Glomerular visceral epithelial cell (primary cell): ENCODE data around the gene NINJ1.
"Not testable (repeated sequence)": the region's sequence is repeated elsewhere in the genome, so short reads cannot be mapped to it uniquely, and the experiment has no call there.

Experiments used
- DNase-seq: peaks from one replicate; pipeline ENCODE4 v3.0.0-alpha.2; 2016; ENCODE audit errors: extremely low spot score

NINJ1 gene

DNA sequence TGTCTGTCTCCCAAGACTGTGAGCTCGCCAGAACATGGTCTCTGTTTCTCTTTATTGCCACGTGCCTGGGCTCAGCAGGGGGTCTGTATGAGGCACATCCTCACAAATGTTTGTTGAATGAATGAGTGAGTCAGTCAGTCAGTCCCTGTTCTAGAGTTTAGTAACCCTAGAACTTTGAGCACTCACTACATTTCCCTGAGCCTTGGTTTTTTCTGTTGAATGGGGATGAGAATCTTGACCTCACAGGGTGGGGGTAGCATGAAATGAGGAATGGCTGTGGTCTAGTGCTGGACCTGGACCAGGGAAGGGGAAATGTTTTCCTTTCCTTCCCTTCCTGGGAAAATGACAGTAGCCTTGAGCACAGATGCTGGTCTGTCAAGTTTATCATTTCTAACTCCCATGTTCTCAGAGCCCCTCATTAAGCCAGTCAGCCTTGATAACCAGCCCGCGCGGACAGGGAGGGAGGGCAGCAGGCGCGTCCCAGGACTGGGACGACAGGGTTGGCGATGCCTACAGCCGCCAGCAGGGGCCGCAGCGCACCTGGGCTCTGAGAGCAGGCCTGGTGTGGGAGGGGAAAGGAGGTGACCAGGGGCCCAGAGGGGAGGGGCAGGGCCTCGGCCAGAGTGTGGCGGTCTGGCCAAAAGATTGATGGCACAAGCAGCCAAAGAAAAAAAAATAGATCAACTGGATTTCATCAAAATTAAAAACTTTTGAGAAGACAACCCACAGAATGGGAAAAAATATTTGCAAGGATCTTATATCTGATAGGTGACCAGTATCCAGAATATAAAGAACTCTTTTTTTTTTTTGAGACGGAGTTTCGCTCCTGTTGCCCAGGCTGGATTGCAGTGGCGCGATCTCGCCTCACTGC lies 25.8 kb upstream of the NINJ1 start:
- peak; percentile 81 for DNase-seq

GRCh38 chr9:93156475-93157008 lies 22.5 kb upstream of the NINJ1 start:
- DNase-seq = no peak

- DNase-seq = no peak
Measured at GRCh38 chr9:93155716-93156474, 21.8 kb upstream of the NINJ1 start.

- DNase-seq = peak; percentile 31
Measured at GRCh38 chr9:93154293-93154903, 20.3 kb upstream of the NINJ1 start.

DNA sequence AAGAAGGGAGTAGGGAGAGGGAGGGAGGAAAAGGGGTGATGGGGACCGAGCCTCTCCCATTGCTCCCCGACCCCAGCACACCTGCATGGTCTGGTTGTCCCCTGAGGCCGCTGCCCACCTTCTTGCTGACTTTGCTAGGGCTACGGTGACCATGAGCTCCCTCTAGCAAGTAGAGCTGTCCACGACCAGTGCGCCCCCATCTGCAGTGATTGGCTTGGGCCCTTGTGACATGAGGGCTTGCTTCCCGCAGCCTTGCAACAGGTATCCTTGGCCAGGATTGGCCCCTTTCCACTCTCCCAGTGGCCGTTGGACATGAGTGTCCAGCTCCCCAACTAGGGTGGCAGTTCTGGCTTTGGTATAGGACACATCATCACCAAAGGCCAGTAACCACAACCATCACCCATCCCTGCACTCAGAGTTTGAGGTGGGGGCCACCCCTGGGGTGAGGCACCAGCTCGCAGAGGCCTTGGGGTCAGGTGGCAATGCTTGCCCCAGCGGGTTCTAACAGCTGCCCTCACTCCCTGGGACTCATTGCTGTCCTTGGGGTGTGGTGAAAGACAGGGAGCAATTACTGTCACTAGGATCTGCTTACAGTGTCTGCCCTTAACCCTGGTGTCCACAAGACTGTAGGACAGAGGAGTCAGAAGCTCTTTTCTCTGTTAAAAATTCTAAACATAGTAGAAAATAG lies 17.2 kb upstream of the NINJ1 start:
- no peak for DNase-seq

DNA sequence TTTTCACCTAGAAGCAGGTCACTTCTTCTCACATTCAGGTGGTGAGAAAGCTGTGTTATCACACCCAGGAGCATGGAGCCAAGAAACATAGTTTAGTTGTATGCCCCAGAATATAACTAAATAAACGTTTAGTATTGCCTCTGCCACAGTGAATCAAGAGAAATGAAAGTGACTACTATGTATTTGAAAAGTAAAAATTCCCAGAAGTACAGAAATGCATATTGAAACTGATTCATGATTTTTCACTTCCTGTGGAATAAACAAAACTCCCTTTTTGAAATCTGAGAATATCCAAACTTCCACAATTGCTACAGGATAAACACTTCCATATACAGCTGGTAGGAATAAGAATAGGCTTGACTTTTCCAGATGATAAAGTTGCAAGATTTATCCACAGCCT lies 15.3 kb upstream of the NINJ1 start:
- DNase-seq = no peak

- DNase-seq = no peak
Measured at GRCh38 chr9:93148721-93149120, 14.7 kb upstream of the NINJ1 start.

DNA sequence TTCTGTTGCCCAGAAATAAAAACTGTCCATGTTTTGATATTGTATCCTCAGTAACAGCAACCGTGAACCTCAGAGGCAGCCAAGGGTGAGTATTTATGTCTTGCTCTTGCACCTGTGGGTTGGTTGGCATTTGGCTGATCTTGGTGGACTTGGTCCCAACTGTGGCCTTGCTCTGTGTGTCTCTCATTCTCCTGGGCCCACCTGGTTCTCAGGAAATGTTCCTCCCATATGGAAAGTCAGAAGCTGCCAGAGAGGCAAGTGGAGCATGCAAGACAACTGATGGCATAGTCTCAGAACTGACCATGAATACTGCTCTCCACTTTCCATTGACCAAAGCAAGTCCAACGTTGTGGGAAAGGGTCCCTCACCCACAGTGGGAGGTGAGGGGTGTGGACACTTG lies 13.6 kb upstream of the NINJ1 start:
- no peak for DNase-seq

GRCh38 chr9:93146696-93147095 lies 12.6 kb upstream of the NINJ1 start:
- not testable (repeated sequence) for DNase-seq

- no peak for DNase-seq
Measured at GRCh38 chr9:93143830-93144530, 9.9 kb upstream of the NINJ1 start.

- no peak for DNase-seq
Measured at GRCh38 chr9:93141771-93142483, 7.9 kb upstream of the NINJ1 start.

GRCh38 chr9:93139365-93140182 lies 5.5 kb upstream of the NINJ1 start:
- DNase-seq = peak; percentile 35

DNA sequence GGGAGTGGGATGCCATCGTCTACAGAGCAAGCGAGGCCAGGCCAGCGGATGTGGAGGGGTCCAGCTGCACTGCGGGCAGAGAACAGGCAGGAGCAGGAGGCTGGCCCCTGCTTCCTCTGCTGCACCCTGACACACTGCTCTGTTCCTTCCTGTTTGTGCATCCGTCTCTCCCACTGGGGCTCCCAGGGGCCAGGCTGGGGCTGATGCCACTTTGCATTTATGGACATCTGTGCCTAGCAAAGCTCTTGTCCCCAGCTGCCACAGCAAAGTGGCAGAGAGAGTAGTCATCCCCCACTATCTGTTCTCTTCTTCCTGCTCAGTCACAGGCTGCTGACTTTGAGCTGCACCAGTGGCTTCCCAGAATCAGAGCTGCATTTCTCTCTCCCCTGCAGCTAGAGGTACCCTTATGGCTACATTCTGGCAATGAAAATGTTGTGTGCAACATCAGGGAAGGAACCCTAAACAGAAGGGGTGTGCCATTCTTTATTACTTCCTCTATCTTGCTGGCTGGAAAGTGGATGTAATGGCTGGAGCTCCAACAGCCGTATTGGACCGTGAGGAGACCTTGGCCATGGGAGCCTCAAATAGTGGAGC lies 4.2 kb upstream of the NINJ1 start:
- DNase-seq = no peak

GRCh38 chr9:93137362-93137761 lies 3.3 kb upstream of the NINJ1 start:
- no peak for DNase-seq

GRCh38 chr9:93136011-93136440 lies 2.0 kb upstream of the NINJ1 start:
- no peak for DNase-seq

- no peak for DNase-seq
Measured at GRCh38 chr9:93134740-93135444, 841 bp upstream of the NINJ1 start.

DNA sequence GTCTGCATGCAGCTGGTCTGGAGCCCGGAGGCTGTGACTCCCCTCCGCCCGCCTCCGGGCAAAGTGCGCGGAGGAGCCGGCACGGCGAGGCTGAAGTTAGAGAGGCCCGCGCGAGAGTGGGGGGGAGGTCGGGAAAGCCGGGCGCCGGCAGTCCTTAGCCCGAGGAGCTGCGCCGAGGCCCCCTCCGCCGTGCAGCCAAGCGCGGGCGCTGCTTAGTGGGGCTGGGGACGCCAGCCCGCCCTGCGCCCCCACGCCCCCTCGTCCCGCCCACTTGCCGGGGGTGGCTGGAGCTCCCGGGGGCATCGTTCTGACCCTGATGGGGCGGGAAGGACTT lies 403 bp downstream of the NINJ1 start:
- DNase-seq = peak; percentile 88

- DNase-seq = peak; percentile 37
Measured at GRCh38 chr9:93132946-93133680, 938 bp downstream of the NINJ1 start.
